ENCODE data around the gene CRYM.

- no peak for TF ChIP-seq POLR2A (IDR thresholded peaks at IDR 0.05)
- TF ChIP-seq CTCF (IDR thresholded peaks at IDR 0.05) = no peak
- no peak for TF ChIP-seq EP300 (IDR thresholded peaks at IDR 0.05)
Measured at GRCh38 chr16:21326459-21326858, 48.4 kb upstream of the CRYM start.
